Right ventricle myocardium inferior (tissue), 1 donor: ENCODE measurements around the gene KLC1. TPM values are rescaled to one million over a fixed set of nuclear protein-coding genes. Genes with fewer than 3 reads are reported as not detected.
A peak's percentile ranks its signal among the peaks of the same experiment; 100 is the strongest.

ENCODE experiments used
- ATAC-seq: fragments of 200-7000 bp; cut with Tn5 transposase; one replicate; pipeline ENCODE4 v1.9.1; 2020; ENCODE audit warnings: mild to moderate bottlenecking, moderate library complexity
- DNase-seq: peaks from one replicate; pipeline ENCODE4 v3.0.0; 2021; ENCODE audit errors: missing footprints
- intact Hi-C: fragments of 100-400 bp; cut with DNase I; formaldehyde crosslinking; loops from one replicate; pipeline ENCODE4 v1.11.0; 2022
- total RNA-seq: library from RNA; stranded (reverse); fragmentation: NEBNext Ultra II Directional; extraction: Animal tissue kit (Norgen Biotek cat#: 25700); gene quantifications from one replicate; pipeline ENCODE4 v1.2.1, GENCODE V29; 2021
- donor health status: DM: no; HTN: yes; CAD: no; lungs with severe emphysema.

KLC1 gene
- total RNA-seq, 1 donor from 2014 or later, result 151 TPM

DNA sequence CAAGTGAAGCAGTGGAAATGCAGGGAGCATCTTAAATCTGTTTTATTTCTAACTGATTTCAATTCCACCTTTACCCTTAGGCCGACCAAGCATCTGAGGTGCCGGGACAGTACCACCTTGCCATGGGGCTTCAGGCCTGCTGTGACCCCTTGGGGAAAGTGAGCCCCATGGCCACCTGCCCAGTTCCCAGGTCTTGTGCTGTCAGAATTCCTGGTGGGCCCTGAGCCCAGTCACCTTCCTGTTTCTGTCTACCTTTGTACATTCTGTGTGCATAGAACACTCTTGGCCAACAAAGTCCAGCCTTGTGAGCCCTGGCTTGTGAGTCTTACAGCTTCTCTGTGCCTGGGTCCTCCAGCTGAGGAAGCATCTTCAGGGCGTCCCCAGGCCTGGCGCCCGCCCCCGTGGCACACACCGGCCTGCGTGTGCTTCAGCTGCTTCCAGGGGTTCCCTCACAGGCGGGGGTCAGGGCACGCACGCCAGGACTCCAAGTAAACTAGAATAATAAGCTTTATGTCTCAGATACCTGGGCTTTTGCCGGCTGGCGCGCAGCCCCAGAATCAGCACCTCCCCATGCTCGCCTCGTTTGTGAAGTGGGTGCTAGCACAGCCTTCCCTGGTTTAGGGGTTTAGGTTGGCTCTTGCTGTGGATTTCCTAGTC, 96.9 kb downstream of the KLC1 start:
- no peak for ATAC-seq
- DNase-seq, result no peak
- intact Hi-C loops, result no loop called here

- DNase-seq (no peak), ATAC-seq (no peak)
- intact Hi-C loops, result no loop called here
Measured at GRCh38 chr14:103726474-103726873, 97.5 kb downstream of the KLC1 start.

DNA sequence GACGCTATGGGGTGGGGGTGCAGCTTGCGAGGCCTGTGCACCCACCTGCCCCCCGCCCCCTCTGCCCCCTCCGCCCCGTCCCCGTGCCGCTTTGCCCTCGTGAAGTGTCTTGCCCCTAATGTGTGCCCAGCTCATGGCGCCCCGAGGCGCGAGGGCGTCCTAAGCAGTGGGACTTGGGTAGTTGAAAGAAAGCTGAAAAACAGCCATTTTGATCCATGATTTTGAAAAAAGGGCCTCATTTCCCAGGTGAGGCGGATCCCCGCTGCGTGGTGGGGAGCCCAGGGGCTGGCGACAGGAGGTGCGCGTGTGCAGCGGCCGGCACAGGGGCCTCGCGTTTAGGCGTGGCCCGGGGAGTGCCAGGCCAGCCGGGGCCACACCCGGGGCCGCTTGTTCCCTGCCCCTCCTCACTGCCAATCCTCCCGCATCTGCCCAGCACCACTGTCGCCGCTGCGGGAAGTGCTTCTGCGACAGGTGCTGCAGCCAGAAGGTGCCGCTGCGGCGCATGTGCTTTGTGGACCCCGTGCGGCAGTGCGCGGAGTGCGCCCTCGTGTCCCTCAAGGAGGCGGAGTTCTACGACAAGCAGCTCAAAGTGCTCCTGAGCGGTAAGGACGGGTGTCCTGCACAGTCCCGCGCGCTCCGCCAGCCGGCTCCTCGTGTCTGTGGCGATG, 98.4 kb downstream of the KLC1 start:
- intact Hi-C loops, result no loop called here
- no peak for DNase-seq
- ATAC-seq, result no peak

DNA sequence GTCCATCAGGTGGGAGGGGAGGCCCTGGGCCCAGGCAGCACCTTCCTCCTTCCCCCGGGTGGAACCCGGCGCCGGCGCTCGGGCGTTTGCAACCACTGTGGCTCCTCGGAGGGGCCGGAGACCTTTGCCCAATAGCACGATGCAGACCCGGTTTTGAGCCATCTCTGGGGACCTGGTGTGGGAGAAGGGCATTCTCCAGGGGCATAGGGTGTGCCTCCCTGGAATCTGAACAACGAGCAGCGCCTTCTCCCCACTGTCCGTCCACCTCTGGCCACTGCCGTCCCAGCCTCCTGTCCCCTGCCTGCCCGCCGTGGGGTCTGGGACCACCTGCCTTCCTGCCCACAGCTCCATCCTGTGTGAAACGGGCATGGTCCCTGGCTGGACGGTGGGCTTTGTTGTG, 99.1 kb downstream of the KLC1 start:
- ATAC-seq (no peak), DNase-seq (no peak)
- intact Hi-C loops, result no loop called here

- DNase-seq, result no peak
- ATAC-seq, result no peak
- intact Hi-C loops, result no loop called here
Measured at GRCh38 chr14:103728721-103729120, 99.7 kb downstream of the KLC1 start.

DNA sequence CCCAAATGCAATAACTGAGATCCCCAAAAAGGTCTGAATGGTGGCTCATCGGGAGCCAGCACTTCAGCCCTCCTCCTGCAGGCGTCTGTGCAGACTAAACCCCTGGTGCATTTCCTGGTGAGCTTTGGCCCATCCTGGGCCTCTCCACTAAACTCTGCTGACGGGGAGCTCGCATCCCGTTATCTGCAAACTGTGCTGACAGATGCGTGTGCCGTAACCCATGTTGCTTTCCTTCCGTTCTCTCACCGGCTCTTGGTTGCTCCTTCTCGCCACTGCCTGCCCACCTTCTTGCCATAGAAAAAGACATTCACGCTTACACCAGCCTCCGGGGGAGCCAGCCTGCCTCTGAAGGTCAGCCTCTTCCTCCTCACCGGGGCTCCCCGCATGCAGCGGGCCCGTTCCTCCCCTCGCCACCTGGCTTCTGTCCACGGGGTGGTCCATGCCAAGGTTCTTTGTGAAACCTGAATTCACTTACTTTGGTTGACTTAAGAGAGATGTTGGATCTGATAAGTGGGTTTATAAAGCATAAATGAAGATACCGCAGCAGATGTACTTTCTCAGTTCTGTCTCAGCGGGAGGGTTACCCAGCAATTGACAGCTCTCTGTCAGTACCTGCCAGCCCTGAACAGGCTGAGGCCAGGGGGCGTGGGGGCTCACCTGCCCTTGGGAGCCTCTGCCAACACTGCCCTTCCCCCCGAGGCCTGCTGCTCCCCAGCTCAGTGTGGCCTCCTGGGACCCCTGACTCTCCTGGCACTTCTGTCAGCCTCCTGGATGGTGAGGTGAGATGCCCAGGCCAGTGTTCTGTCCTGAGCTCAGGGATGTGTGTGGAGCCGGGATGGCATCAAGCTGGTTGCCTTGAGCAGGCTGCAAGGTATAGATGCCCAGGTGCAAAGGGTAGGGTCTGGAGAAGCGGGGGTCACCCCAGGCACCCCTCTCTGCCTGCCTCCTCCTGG, 100.8 kb downstream of the KLC1 start:
- intact Hi-C loops, result no loop called here
- DNase-seq (peak; percentile 11), ATAC-seq (no peak)

DNA sequence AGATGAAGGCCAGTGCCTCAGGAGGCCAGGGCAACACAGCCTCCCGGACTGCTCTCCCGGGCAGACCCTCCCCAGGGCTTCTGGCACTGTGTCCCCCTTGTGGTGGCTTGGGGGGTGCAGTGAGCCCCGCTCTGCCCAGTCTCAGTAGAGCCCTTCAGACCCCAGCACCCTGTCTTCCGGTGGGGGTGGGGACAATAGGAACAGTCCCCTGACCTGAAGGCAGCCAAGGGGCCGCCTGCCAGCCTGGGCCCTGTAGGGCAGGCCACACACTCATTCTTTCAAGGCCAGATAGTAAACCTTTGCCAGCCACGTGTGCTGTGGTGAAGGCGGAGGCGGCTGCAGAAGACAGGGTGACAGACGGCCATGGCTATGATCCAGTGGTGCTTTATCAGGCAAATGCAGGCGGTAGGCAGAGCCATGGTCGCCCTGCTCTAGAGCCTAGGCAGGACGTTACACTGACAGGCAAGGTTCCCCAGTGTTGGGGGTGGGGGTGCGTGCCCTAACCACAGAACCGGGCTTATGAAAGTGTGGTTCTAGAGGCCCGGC, 101.6 kb downstream of the KLC1 start:
- DNase-seq, result peak; percentile 78
- intact Hi-C loops, result no loop called here
- peak; percentile 85 for ATAC-seq

- ATAC-seq (no peak), DNase-seq (peak; percentile 22)
- intact Hi-C loops, result no loop called here
Measured at GRCh38 chr14:103731481-103731880, 102.5 kb downstream of the KLC1 start.

DNA sequence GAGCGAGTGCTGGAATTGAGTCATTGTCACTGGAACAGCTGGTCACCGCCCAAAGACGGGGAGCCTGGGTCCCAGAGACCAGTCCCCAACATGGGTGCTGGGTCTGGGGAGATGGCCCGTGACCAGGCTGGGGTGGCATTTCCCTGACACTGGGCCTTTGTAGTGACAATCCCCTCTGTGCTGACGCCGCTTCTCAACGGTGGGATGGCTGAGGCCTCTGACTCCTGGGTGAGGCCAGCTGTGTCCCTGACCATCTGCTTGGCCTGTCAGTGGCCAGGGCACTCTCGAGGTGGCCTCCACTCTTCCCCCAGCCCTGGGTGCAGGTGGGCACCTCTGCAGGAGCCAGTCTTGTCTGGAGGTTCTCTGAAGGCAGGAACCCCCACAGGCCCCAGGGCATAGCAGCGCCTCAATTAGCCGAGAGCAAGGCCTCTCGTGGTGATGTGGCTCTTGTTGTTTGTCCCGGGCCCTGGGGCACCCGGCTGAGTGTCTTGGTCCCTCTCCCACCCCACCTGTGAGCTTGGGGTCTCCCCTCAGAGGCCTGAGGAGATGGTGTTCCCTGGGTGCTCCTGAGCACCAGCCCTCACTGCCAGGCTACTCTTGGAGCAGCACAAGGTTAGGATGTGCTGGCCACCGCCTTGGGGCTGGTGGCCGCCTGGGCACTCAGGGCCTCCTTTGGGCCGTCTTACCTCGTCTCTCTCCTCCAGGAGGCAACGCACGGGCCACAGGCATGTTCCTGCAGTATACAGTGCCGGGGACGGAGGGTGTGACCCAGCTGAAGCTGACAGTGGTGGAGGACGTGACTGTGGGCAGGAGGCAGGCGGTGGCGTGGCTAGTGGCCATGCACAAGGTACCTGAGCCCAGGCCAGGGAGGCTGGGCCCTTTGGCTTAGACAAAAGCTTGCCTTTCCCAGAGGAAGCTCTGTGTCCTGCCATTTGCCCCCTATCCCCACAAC, 103.2 kb downstream of the KLC1 start:
- intact Hi-C loops, result no loop called here
- peak; percentile 66 for DNase-seq
- ATAC-seq, result no peak

- intact Hi-C loops, result no loop called here
- no peak for ATAC-seq
Measured at GRCh38 chr14:103732868-103733620, 104.0 kb downstream of the KLC1 start.

GRCh38 chr14:103733651-103734050, 104.6 kb downstream of the KLC1 start:
- no peak for ATAC-seq
- DNase-seq, result peak; percentile 28
- intact Hi-C loops, result no loop called here

More at GRCh38 chr14:103732868-103733620, 104.0 kb downstream of the KLC1 start:
- peak; percentile 28 for DNase-seq

DNA sequence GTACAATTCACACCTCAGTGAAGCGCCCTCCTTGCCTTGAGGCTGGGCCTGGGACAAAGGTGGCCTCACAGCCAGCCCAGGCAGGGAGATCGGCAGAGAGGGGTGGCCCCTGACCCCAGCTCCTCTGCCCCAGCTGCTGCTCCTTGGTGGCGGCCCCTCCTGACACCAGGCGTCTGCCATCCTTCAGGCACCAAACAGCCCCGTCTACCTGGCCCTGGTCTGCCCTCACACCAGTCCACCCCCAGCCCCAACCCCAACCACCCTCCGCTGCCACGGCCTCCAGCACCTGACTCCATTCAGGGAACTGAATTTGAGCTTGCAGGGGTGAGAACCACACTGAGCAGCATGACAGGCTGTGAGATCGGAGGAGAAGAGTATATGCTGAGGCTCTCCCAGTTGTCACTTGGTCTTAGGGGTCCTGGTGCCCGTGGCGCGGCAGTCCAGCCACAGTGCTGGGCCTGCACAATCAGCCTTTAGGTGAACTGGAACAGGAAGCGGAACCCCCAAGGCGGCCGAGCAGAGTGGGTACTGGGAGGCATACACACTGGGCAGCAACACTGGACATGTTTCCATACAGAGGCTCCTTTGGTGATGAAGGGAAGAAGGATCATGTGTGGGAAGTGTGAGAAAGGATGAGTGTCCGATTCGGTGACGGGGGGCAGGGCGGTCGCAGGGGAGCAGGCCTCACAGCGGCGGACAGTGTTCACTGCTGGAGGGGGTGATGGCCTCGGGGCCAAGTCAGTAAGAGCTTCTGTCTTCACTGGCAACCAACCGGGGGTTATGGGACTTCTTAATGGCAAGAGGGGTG, 105.3 kb downstream of the KLC1 start:
- ATAC-seq, result no peak
- peak; percentile 59 for DNase-seq
- intact Hi-C loops, result no loop called here

DNA sequence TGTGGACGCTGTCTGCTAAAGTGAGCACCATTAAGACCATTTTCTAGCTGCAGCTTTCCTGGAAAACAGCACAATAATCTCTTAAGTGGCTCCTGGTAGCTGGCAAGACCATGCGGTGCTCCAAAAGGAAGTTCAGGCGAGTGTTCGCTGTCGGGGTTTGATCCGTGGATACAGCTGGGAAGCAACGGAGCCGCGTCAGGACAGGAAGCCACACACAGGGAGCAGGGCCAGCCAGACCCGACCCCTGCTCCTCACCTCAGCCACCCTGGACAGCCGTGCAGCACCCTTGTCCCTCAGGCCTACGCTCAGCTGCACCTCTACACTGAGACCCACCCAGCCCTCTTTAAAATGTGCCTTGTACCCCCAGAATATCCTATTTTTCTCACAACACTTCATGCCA, 106.0 kb downstream of the KLC1 start:
- no peak for ATAC-seq
- DNase-seq, result peak; percentile 46
- intact Hi-C loops, result no loop called here

DNA sequence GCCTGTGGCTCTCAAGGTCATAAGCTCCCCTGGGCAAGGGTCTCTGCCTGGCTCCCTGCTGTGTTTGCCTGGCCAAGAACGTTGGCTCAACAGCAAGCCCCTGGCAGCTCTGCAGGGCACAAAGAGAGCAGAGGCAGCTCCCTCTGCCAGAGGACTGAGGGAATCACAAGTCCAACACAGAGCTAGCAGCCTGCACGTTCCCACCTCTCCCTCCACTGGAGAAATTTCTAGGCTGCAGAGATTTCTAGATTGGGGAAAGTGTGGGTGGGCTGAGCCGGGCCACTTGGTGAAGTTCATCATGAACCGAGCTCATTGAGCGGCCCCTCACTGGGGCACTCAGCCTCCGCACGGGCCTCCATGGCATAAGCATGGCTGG, 106.4 kb downstream of the KLC1 start:
- ATAC-seq (peak; percentile 14), DNase-seq (peak; percentile 46)
- intact Hi-C loops, result no loop called here

- ATAC-seq (no peak), DNase-seq (peak; percentile 55)
- intact Hi-C loops, result no loop called here
Measured at GRCh38 chr14:103735815-103736545, 107.0 kb downstream of the KLC1 start.
